Uterus (tissue), 4 donors: ENCODE data around the gene CADPS2. TPM values are rescaled to one million over a fixed set of nuclear protein-coding genes. Genes with fewer than 3 reads are reported as not detected.

ENCODE experiments used
- DNase-seq, 2 donors: peaks; one replicate each; pipeline ENCODE4 v3.0.0-alpha.2; 2019 to 2020
- H3K27ac ChIP-seq, 2 donors: fragments of 200-600 bp; sonication (generic); 1 replicate in 1 of 2; 2 replicates in 1 of 2; pipeline ENCODE4 v1.5.1; 2016 to 2018
- H3K27me3 ChIP-seq, 2 donors: fragments of 200-600 bp; sonication (generic); one replicate each; pipeline ENCODE4 v1.5.1; 2018 to 2019; ENCODE audit warnings: control low read depth in 1 of 2
- H3K36me3 ChIP-seq, 2 donors: fragments of 200-600 bp; sonication (generic); one replicate each; pipeline ENCODE4 v1.5.1; 2019; ENCODE audit warnings: control low read depth in 1 of 2
- H3K4me1 ChIP-seq, 2 donors: fragments of 200-600 bp; sonication (generic); one replicate each; pipeline ENCODE4 v1.5.1; 2018 to 2019; ENCODE audit warnings: control low read depth in 1 of 2
- H3K4me3 ChIP-seq, 2 donors: fragments of 200-600 bp; sonication (generic); 1 replicate in 1 of 2; 2 replicates in 1 of 2; pipeline ENCODE4 v1.5.1; 2018 to 2019; ENCODE audit warnings: mild to moderate bottlenecking in 1 of 2
- H3K9me3 ChIP-seq, 2 donors: fragments of 200-600 bp; sonication (generic); one replicate each; pipeline ENCODE4 v1.5.1; 2019; ENCODE audit warnings: control low read depth in 1 of 2
- CTCF ChIP-seq, 4 experiments: fragments of 200-600 bp in 2 of 4; fragments of 450-650 bp in 2 of 4; sonication (generic) in 2 of 4; IDR thresholded peaks; one replicate each; pipeline ENCODE4 v1.5.1; 2016 to 2019; ENCODE audit warnings: antibody characterized with exemption in 4 of 4, mild to moderate bottlenecking in 2 of 4, moderate library complexity in 1 of 4
- POLR2A ChIP-seq, 2 donors: fragments of 450-650 bp; IDR thresholded peaks; one replicate each; pipeline ENCODE4 v1.6.1; 2016; ENCODE audit warnings: antibody characterized with exemption in 2 of 2, mild to moderate bottlenecking in 1 of 2, moderate library complexity in 1 of 2
- intact Hi-C: fragments of 100-400 bp; cut with DNase I; formaldehyde crosslinking; loops from one replicate; pipeline ENCODE4 v1.15.1; 2023; ENCODE audit warnings: low total_unique reads
- total RNA-seq, 4 donors: library from RNA; depleted of rRNA in 3 of 4; stranded (reverse); fragments of >200 nt in 3 of 4; gene quantifications; one replicate each; pipeline versions ENCODE4 v1.1.0 to v1.2.4, GENCODE V29; 2014 to 2023
- donor health status: DM: yes; HTN: yes; CAD: no.

Gene CADPS2
- total RNA-seq, 4 donors from 2014 or later: 11.5 to 119 (median 36.8) TPM

DNA sequence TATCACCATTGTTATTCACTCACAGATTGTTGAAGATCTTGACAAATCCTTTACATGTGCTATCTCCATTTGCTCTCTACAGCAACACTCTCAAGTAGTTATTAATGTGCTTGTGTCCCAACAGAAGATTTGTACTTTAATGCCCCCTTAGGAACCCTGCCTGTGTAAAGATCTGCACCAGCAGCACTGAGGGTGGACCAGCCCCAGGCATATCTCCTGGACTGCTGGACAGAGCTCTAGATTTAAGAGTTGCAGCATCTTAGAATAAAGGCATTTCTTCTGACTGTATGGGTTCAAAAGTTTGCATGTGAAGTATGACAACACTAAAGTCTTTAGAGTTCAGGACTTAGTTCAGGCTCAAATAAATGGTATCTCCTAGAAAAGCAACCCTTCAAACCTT, 282.0 kb downstream of the CADPS2 start:
- TF ChIP-seq CTCF (IDR thresholded peaks at IDR 0.05) (no peak), POLR2A (IDR thresholded peaks at IDR 0.05) (no peak)
- intact Hi-C loops: no loop called here
- Histone ChIP-seq H3K4me3 (no peak overlapping the region), H3K27ac (no peak overlapping the region), H3K36me3 (no peaks in the 10 kb centered on the region), H3K4me1 (no peaks in the 10 kb centered on the region), H3K27me3 (no peaks in the 10 kb centered on the region), H3K9me3 (no peaks in the 10 kb centered on the region)
- no peak for DNase-seq

GRCh38 chr7:122602800-122603199, 283.5 kb downstream of the CADPS2 start:
- Histone ChIP-seq H3K9me3 (no peaks in the 10 kb centered on the region), H3K4me1 (no peaks in the 10 kb centered on the region), H3K27ac (no peak overlapping the region), H3K27me3 (no peaks in the 10 kb centered on the region), H3K4me3 (no peak overlapping the region), H3K36me3 (no peaks in the 10 kb centered on the region)
- intact Hi-C loops: no loop called here
- DNase-seq: no peak
- no peak for TF ChIP-seq POLR2A (IDR thresholded peaks at IDR 0.05)
- no peak for TF ChIP-seq CTCF (IDR thresholded peaks at IDR 0.05)

GRCh38 chr7:122600630-122601029, 285.6 kb downstream of the CADPS2 start:
- DNase-seq: no peak
- H3K27ac ChIP-seq: no peak overlapping the region
- no peaks in the 10 kb centered on the region for H3K27me3 ChIP-seq
- no peaks in the 10 kb centered on the region for H3K36me3 ChIP-seq
- H3K4me1 ChIP-seq: no peaks in the 10 kb centered on the region
- no peak for TF ChIP-seq POLR2A (IDR thresholded peaks at IDR 0.05)
- TF ChIP-seq CTCF (IDR thresholded peaks at IDR 0.05): no peak
- no peaks in the 10 kb centered on the region for H3K9me3 ChIP-seq
- intact Hi-C loops: no loop called here
- H3K4me3 ChIP-seq: no peak overlapping the region

DNA sequence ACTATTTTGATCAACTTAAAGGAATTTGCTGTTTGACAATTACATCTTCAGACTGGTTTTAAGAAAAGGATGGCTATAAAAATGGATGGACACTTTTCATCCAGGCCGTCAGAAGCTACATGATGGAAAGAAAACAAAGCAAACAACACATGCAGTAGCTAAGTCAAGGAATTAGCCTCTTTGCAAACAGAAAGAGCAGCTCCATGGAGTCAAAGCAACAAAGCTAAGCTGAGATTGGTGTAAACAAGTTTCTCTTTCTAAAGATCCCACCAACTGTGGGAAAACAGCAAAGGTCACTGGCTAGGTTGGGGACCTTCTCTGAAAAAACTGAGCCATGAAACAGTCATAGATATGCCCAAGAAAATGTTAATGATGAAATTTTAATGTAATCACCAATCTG, 286.2 kb downstream of the CADPS2 start:
- DNase-seq: no peak
- no peak overlapping the region for H3K27ac ChIP-seq
- no peaks in the 10 kb centered on the region for H3K27me3 ChIP-seq
- H3K9me3 ChIP-seq: no peaks in the 10 kb centered on the region
- TF ChIP-seq CTCF (IDR thresholded peaks at IDR 0.05) (no peak), POLR2A (IDR thresholded peaks at IDR 0.05) (no peak)
- H3K4me1 ChIP-seq: no peaks in the 10 kb centered on the region
- no peak overlapping the region for H3K4me3 ChIP-seq
- intact Hi-C loops: no loop called here
- H3K36me3 ChIP-seq: no peaks in the 10 kb centered on the region

GRCh38 chr7:122597277-122597676, 289.0 kb downstream of the CADPS2 start:
- no peak for DNase-seq
- Histone ChIP-seq H3K27me3 (no peaks in the 10 kb centered on the region), H3K4me1 (no peaks in the 10 kb centered on the region), H3K36me3 (no peaks in the 10 kb centered on the region), H3K4me3 (no peak overlapping the region), H3K27ac (no peak overlapping the region), H3K9me3 (no peaks in the 10 kb centered on the region)
- intact Hi-C loops: no loop called here
- TF ChIP-seq CTCF (IDR thresholded peaks at IDR 0.05) (no peak), POLR2A (IDR thresholded peaks at IDR 0.05) (no peak)
